GM19468 (cell line): ENCODE data around the gene FTH1.

Experiments used
- ATAC-seq: cut with Tn5 transposase; IDR thresholded peaks from one replicate; pipeline ENCODE4 v1.9.1; 2021; ENCODE audit warnings: mild to moderate bottlenecking, moderate library complexity, moderate number of reproducible peaks; ENCODE audit not compliant: unreplicated experiment; ENCODE audit errors: extremely low read depth

The FTH1 gene

GRCh38 chr11:61918938-61919704 lies 48.3 kb downstream of the FTH1 start:
- ATAC-seq: no peak

- ATAC-seq: no peak
Observed at GRCh38 chr11:61918251-61918937, 49.0 kb downstream of the FTH1 start.

GRCh38 chr11:61917334-61918109 lies 49.9 kb downstream of the FTH1 start, which contains the start of gene RAB3IL1:
RAB3IL1 (minus strand) TSS chr11:61917566; CDS start chr11:61917367, 199 bp downstream.
- ATAC-seq: no peak

GRCh38 chr11:61916737-61917333 lies 50.6 kb downstream of the FTH1 start:
- no peak for ATAC-seq

- ATAC-seq: no peak
Observed at GRCh38 chr11:61914471-61915171, 52.8 kb downstream of the FTH1 start.
